A673 (cell line): ENCODE results near the gene FSTL4.

Experiments used
- CTCF ChIP-seq: fragments of 300-800, 200-600 bp; sonication (generic); conservative IDR thresholded peaks from 2 replicates; pipeline ENCODE4 v1.5.1; 2017; ENCODE audit warnings: low read depth, mild to moderate bottlenecking, antibody characterized with exemption, low read length, moderate library complexity, mixed read lengths
- EZH2 ChIP-seq: fragments of 200-600 bp; sonication (generic); IDR thresholded peaks from 2 replicates; pipeline ENCODE4 v1.6.1; 2017; ENCODE audit warnings: borderline replicate concordance, low read depth, mild to moderate bottlenecking, mixed read lengths, antibody characterized with exemption, low read length; ENCODE audit not compliant: poor library complexity, severe bottlenecking

DNA sequence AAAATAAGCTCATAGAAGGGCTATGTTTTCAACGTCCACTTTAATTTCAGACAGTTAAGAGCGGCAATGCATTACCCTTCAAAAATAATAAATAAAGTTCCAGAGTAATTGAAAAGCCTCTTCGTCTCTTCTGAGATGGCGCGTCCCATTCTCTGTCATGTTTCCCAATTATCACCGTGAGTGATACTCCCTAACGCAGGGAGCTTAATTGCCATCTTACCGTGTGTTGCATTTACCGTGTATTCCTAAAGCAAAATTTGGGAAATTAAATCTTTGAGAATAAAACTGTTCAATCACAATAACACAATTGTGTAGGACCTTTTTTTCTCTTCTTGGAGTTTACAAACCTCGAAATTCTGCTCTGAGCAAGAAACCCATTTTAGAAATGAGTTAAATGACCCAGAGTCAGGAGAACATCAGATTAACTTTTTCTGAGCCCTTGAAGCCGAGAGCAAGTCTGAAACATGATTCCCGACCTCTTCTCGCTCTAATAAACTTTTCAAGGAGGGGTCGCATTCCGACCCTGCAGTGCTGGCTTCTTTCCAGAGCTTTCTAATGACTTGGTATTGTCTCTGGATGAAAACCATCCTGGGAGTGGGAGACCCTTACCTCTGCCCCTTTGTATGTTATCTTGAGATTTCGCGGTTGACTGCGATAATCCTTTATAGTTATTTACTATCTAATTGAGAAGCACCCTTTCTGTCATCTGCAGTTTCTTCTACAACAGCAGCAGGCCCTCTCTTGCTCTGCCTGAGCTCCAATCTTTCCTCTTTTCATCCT, 251.5 kb downstream of the FSTL4 start:
- no peak for TF ChIP-seq EZH2
- no peak for TF ChIP-seq CTCF
